ENCODE results near the gene AGBL4. TPM values are rescaled to one million over a fixed set of nuclear protein-coding genes. Genes with fewer than 3 reads are reported as not detected.
"Not testable (repeated sequence)": the region's sequence is repeated elsewhere in the genome, so short reads cannot be mapped to it uniquely, and the experiment has no call there.

The AGBL4 gene
- polyA plus RNA-seq, 1 experiment = not detected

DNA sequence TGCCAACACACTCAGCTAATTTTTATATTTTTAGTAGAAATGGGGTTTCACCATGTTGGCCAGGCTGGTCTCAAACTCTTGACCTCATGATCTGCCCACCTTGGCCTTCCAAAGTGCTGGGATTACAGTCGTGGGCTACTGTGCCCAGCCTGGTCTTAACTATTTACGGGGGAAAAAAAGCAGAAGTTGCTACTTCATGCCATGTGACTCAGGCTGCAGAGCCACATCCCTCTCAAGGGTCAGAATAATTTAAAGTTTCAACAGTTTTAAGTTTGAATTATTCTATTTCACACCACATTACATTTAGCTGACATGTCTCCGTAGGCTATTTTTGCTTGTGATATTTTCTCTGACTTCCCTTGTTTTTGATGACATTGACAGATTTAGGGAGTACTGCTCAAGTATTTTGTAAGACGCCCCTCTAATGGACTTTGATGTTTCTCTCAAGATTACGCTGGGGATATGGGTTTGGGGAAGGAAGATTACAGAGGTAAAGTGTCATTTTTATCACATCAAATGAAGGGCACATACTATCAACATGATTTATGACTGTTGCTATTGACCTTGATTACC lies 14.6 kb upstream of the AGBL4 start:
- DNase-seq (ENCODE audit: low read depth, low spot score) = no peak
- no peak overlapping the region for H3K27ac ChIP-seq (ENCODE audit: low read depth, low read length)
- POLR2A ChIA-PET = no interaction called here
- CTCF ChIA-PET = no interaction called here
- TF ChIP-seq, protein P1, sequence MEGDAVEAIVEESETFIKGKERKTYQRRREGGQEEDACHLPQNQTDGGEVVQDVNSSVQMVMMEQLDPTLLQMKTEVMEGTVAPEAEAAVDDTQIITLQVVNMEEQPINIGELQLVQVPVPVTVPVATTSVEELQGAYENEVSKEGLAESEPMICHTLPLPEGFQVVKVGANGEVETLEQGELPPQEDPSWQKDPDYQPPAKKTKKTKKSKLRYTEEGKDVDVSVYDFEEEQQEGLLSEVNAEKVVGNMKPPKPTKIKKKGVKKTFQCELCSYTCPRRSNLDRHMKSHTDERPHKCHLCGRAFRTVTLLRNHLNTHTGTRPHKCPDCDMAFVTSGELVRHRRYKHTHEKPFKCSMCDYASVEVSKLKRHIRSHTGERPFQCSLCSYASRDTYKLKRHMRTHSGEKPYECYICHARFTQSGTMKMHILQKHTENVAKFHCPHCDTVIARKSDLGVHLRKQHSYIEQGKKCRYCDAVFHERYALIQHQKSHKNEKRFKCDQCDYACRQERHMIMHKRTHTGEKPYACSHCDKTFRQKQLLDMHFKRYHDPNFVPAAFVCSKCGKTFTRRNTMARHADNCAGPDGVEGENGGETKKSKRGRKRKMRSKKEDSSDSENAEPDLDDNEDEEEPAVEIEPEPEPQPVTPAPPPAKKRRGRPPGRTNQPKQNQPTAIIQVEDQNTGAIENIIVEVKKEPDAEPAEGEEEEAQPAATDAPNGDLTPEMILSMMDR (IDR thresholded peaks at IDR 0.05; ENCODE audit: low read depth, low read length) = no peak
- peaks cover 6% of the 10 kb centered on the region for H3K9me3 ChIP-seq (ENCODE audit: control insufficient read depth, insufficient read depth, low read length)
- no peaks in the 10 kb centered on the region for H3K27me3 ChIP-seq (ENCODE audit: control insufficient read depth, insufficient read depth, low read length)
- H3K4me3 ChIP-seq (ENCODE audit: low read depth, low read length) = no peak overlapping the region

GRCh38 chr1:50027794-50028193 lies 4.0 kb upstream of the AGBL4 start:
- Histone ChIP-seq H3K27me3 (ENCODE audit: control insufficient read depth, insufficient read depth, low read length) (no peaks in the 10 kb centered on the region), H3K27ac (ENCODE audit: low read depth, low read length) (no peak overlapping the region), H3K9me3 (ENCODE audit: control insufficient read depth, insufficient read depth, low read length) (peaks cover 9% of the 10 kb centered on the region), H3K4me3 (ENCODE audit: low read depth, low read length) (no peak overlapping the region)
- POLR2A ChIA-PET = no interaction called here
- CTCF ChIA-PET = no interaction called here
- DNase-seq (ENCODE audit: low read depth, low spot score) = no peak
- TF ChIP-seq, protein P1 (IDR thresholded peaks at IDR 0.05; ENCODE audit: low read depth, low read length) = no peak

GRCh38 chr1:49995734-49996133 lies 28.0 kb downstream of the AGBL4 start:
- H3K4me3 ChIP-seq (ENCODE audit: low read depth, low read length) = no peak overlapping the region
- TF ChIP-seq, protein P1 (IDR thresholded peaks at IDR 0.05; ENCODE audit: low read depth, low read length) = no peak
- CTCF ChIA-PET = no interaction called here
- DNase-seq (ENCODE audit: low read depth, low spot score) = no peak
- POLR2A ChIA-PET = no interaction called here
- no peaks in the 10 kb centered on the region for H3K27me3 ChIP-seq (ENCODE audit: control insufficient read depth, insufficient read depth, low read length)
- peaks cover 18% of the 10 kb centered on the region for H3K9me3 ChIP-seq (ENCODE audit: control insufficient read depth, insufficient read depth, low read length)
- H3K27ac ChIP-seq (ENCODE audit: low read depth, low read length) = no peak overlapping the region

GRCh38 chr1:49971088-49971487 lies 52.7 kb downstream of the AGBL4 start:
- H3K4me3 ChIP-seq (ENCODE audit: low read depth, low read length) = no peak overlapping the region
- CTCF ChIA-PET = no interaction called here
- TF ChIP-seq, protein P1 (IDR thresholded peaks at IDR 0.05; ENCODE audit: low read depth, low read length) = no peak

DNA sequence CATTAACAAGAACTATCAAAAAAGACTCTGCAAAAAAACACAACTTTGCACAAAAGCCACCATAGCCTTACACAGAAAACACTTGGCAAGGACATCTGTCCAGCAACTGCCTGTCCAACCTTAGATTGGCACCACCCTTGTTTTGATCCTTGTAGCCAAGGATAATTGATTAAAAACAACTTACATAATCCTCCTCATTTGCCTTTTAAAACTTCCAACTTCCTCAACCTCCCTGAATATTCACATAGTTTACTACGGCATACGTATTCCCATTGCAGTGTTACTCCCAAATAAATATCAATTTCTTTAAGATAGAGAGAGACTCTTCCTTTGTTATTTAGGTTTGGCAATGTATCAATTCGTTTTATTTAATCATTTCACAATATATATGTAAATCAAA lies 72.4 kb downstream of the AGBL4 start:
- Histone ChIP-seq H3K27ac (ENCODE audit: low read depth, low read length) (no peak overlapping the region), H3K9me3 (ENCODE audit: control insufficient read depth, insufficient read depth, low read length) (no peaks in the 10 kb centered on the region; the same call in 1 of the 2 replicates), H3K4me3 (ENCODE audit: low read depth, low read length) (no peak overlapping the region), H3K27me3 (ENCODE audit: control insufficient read depth, insufficient read depth, low read length) (no peaks in the 10 kb centered on the region)
- POLR2A ChIA-PET = no interaction called here
- no peak for DNase-seq (ENCODE audit: low read depth, low spot score)
- CTCF ChIA-PET = no interaction called here
- TF ChIP-seq, protein P1 (IDR thresholded peaks at IDR 0.05; ENCODE audit: low read depth, low read length) = no peak

More at GRCh38 chr1:49971088-49971487, 52.7 kb downstream of the AGBL4 start:
- H3K27me3 ChIP-seq (ENCODE audit: control insufficient read depth, insufficient read depth, low read length) = no peaks in the 10 kb centered on the region
- no peak for DNase-seq (ENCODE audit: low read depth, low spot score)
- H3K27ac ChIP-seq (ENCODE audit: low read depth, low read length) = no peak overlapping the region
- POLR2A ChIA-PET = no interaction called here
- H3K9me3 ChIP-seq (ENCODE audit: control insufficient read depth, insufficient read depth, low read length) = peaks cover 3% of the 10 kb centered on the region

DNA sequence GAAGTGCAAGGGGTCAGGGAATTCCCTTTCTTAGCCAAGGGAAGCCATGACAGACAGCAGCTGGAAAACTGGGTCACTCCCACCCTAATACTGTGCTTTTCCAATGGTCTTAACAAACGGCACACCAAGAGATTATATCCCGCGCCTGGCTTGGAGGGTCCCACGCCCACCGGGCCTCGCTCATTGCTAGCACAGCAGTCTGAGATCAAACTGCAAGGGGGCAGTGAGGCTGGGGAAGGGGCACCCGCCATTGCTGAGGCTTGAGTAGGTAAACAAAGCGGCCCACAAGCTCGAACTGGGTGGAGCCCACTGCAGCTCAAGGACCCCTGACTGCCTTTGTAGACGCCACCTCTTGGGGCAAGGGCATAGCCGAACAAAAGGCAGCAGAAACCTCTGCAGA lies 108.5 kb downstream of the AGBL4 start:
- CTCF ChIA-PET; POLR2A ChIA-PET; DNase-seq (ENCODE audit: low read depth, low spot score); H3K27me3 ChIP-seq (ENCODE audit: control insufficient read depth, insufficient read depth, low read length); H3K4me3 ChIP-seq (ENCODE audit: low read depth, low read length); H3K27ac ChIP-seq (ENCODE audit: low read depth, low read length): not testable (repeated sequence)
- peaks cover 25% of the 10 kb centered on the region for H3K9me3 ChIP-seq (ENCODE audit: control insufficient read depth, insufficient read depth, low read length)

All from AG04450 (cell line).